K562 (cell line): ENCODE measurements around the gene MAP2K3. TPM values are rescaled to one million over a fixed set of nuclear protein-coding genes. Genes with fewer than 3 reads are reported as not detected.

Experiments
- ATAC-seq: fragments of 200-7000 bp; cut with Tn5 transposase; 3 replicates; pipeline ENCODE4 v1.9.1; 2020; ENCODE audit warnings: moderate library complexity
- BruUV-seq: library from RNA; stranded (reverse); fragments of 400-500 nt; replicated peaks from 2 replicates; lab custom pipeline; 2021; lab: Mats Ljungman, UMichigan
- CTCF ChIA-PET: fragments of 300-600 bp; formaldehyde crosslinking; extraction: SDS; loops from one replicate; lab custom pipeline; 2021; ENCODE audit warnings: low intra/inter-chr PET ratio; lab: Yijun Ruan, JAX
- POLR2A ChIA-PET: fragments of 300-600, 350-650 bp; sonication (Branson Sonifier 250); formaldehyde crosslinking; extraction: SDS; loops from one replicate; lab custom pipeline; 2021; ENCODE audit warnings: antibody characterized with exemption, inconsistent platforms; lab: Yijun Ruan, JAX
- DNase-seq, 4 experiments: peaks; one replicate each; pipeline versions ENCODE4 v3.0.0 to v3.0.0-alpha.2; 2011 to 2018; ENCODE audit warnings: low spot score in 3 of 4, mixed read lengths in 3 of 4; ENCODE audit errors: extremely low read depth in 1 of 4
- FAIRE-seq: peaks from 2 replicates; lab custom pipeline; 2011; peaks lifted over from hg19 to GRCh38; lab: Jason Lieb, UNC
- H2AFZ ChIP-seq: 2 replicates; pipeline ENCODE4 v1.6.0; 2011; ENCODE audit warnings: low read depth, low read length, control low read depth, inconsistent platforms
- H3K27ac ChIP-seq: fragments of 200-600 bp; 3 replicates; pipeline ENCODE4 v1.8.0; 2011; ENCODE audit warnings: low read depth, mild to moderate bottlenecking, control low read depth, inconsistent platforms, low read length, moderate library complexity, mixed read lengths; ENCODE audit errors: extremely low read depth
- H3K27me3 ChIP-seq, 2 experiments: fragments of 300-600 bp in 1 of 2; 2 replicates in 1 of 2; 3 replicates in 1 of 2; pipeline versions ENCODE4 v1.6.0 to v1.8.0; 2011; ENCODE audit warnings: inconsistent platforms in 2 of 2, low read length in 2 of 2, mild to moderate bottlenecking in 1 of 2, mixed read lengths in 1 of 2, moderate library complexity in 1 of 2; ENCODE audit not compliant: control insufficient read depth in 2 of 2, insufficient read depth in 2 of 2
- H3K36me3 ChIP-seq: fragments of 300-600 bp; 3 replicates; pipeline ENCODE4 v1.8.0; 2011; ENCODE audit warnings: mild to moderate bottlenecking, low read length, inconsistent platforms; ENCODE audit not compliant: control insufficient read depth, insufficient read depth
- H3K4me1 ChIP-seq, 2 experiments: fragments of 200-600 bp in 1 of 2; replicated peaks in 1 of 2; 2 replicates in 1 of 2; 3 replicates in 1 of 2; pipeline versions ENCODE4 v1.5.1 to v1.8.0; 2011; ENCODE audit warnings: inconsistent platforms in 2 of 2, low read length in 2 of 2, mild to moderate bottlenecking in 1 of 2, mixed read lengths in 1 of 2, moderate library complexity in 1 of 2; ENCODE audit not compliant: control insufficient read depth in 2 of 2, insufficient read depth in 2 of 2
- H3K4me2 ChIP-seq: 2 replicates; pipeline ENCODE4 v1.6.1; 2011; ENCODE audit warnings: low read length, control low read depth, inconsistent platforms, mixed read lengths; ENCODE audit not compliant: insufficient read depth
- H3K4me3 ChIP-seq: fragments of 200-600 bp; sonication (generic), shearing (Covaris generic); 2 replicates; pipeline ENCODE4 v1.5.1; 2016; ENCODE audit warnings: control low read depth, inconsistent platforms
- H3K79me2 ChIP-seq: fragments of 200-600 bp; 3 replicates; pipeline ENCODE4 v1.8.0; 2011; ENCODE audit warnings: low read length, inconsistent platforms; ENCODE audit not compliant: control insufficient read depth, insufficient read depth
- H3K9ac ChIP-seq, 2 experiments: 2 replicates each; pipeline versions ENCODE4 v1.6.0 to v1.6.1; 2011; ENCODE audit warnings: low read depth in 2 of 2, low read length in 2 of 2, control low read depth in 1 of 2, inconsistent platforms in 1 of 2, mild to moderate bottlenecking in 1 of 2, mixed read lengths in 1 of 2; ENCODE audit not compliant: insufficient read depth in 1 of 2
- H3K9me1 ChIP-seq: one replicate; pipeline ENCODE4 v1.6.0; 2011; ENCODE audit warnings: inconsistent platforms, mild to moderate bottlenecking, low read length, moderate library complexity; ENCODE audit not compliant: control insufficient read depth, insufficient read depth
- H3K9me3 ChIP-seq: replicated peaks from 2 replicates; pipeline ENCODE4 v1.5.1; 2011; ENCODE audit warnings: low read depth, low read length, inconsistent platforms; ENCODE audit not compliant: control insufficient read depth, insufficient read depth
- H4K20me1 ChIP-seq: replicated peaks from 2 replicates; pipeline ENCODE4 v1.6.1; 2011; ENCODE audit warnings: low read length, inconsistent platforms, mixed read lengths; ENCODE audit not compliant: control insufficient read depth, insufficient read depth
- ETV6 ChIP-seq, 3 experiments: fragments of 150-350 bp in 1 of 3; sonication (generic) in 1 of 3; formaldehyde crosslinking in 1 of 3; IDR thresholded peaks; 2 replicates each; pipeline versions ENCODE4 v1.6.1 to v1.8.0; 2014 to 2022; ENCODE audit warnings: borderline replicate concordance in 2 of 3, low read depth in 2 of 3, antibody characterized with exemption in 1 of 3, low read length in 1 of 3, mild to moderate bottlenecking in 1 of 3, missing genetic modification reagents in 1 of 3
- LCOR ChIP-seq: sonication (generic); formaldehyde crosslinking; IDR thresholded peaks from 2 replicates; pipeline ENCODE4 v1.8.0; 2022; ENCODE audit warnings: mild to moderate bottlenecking, missing genetic modification reagents
- MAFK ChIP-seq: IDR thresholded peaks from 2 replicates; pipeline ENCODE4 v1.6.1; 2011; ENCODE audit warnings: low read length, improper control_type of control experiment
- YBX1 ChIP-seq: fragments of 450-650 bp; IDR thresholded peaks from 2 replicates; pipeline ENCODE4 v1.7.1; 2016; ENCODE audit warnings: mild to moderate bottlenecking
- ZFP91 ChIP-seq: sonication (generic); formaldehyde crosslinking; IDR thresholded peaks from 2 replicates; pipeline ENCODE4 v1.8.0; 2022; ENCODE audit warnings: mild to moderate bottlenecking, missing genetic modification reagents
- ZNF143 ChIP-seq: sonication (generic); formaldehyde crosslinking; IDR thresholded peaks from 2 replicates; pipeline ENCODE4 v1.9.0; 2022; ENCODE audit warnings: mild to moderate bottlenecking, missing genetic modification reagents
- WGBS: fragments of 100-300 bp; shearing (Covaris generic); methylation state at CpG from one replicate; pipeline ENCODE4 v1.1.6; 2016; ENCODE audit warnings: low coverage, mixed read lengths; ENCODE audit not compliant: insufficient coverage; ENCODE audit errors: missing lambda C conversion rate; 5-methylcytosine and 5-hydroxymethylcytosine counted together
- in situ Hi-C: fragments of 300-500 bp; cut with MboI; formaldehyde crosslinking; loops from 4 replicates; pipeline ENCODE4 v1.15.0; 2018; ENCODE audit warnings: inconsistent platforms, mixed read lengths
- intact Hi-C: fragments of 100-400 bp; cut with micrococcal nuclease; formaldehyde crosslinking; loops from 2 replicates; pipeline ENCODE4 v1.14.2; 2022
- polyA plus RNA-seq, 8 experiments: library from polyadenylated mRNA; depleted of rRNA in 4 of 8; stranded (reverse) in 5 of 8; unstranded in 3 of 8; fragments of >200 nt; fragmentation: Nextera tagmentation in 2 of 8; fragmentation: Illumina TruSeq in 1 of 8; extraction: Ambion mirVana in 2 of 8; extraction: Trizol in 1 of 8; gene quantifications; 2 replicates each; pipeline versions ENCODE4 v1.2.1 to v1.2.3, GENCODE V29; 2011 to 2014; ENCODE audit warnings: inconsistent platforms in 1 of 8, missing spikeins in 1 of 8
- total RNA-seq, 7 experiments: library from RNA; depleted of rRNA in 6 of 7; stranded (reverse); fragments of >200 nt in 6 of 7; fragmentation: Illumina TruSeq in 2 of 7; extraction: Trizol in 2 of 7; gene quantifications; 2 replicates each; pipeline versions ENCODE4 v1.2.1 to v1.2.3, GENCODE V29; 2011 to 2021; ENCODE audit warnings: low replicate concordance in 1 of 7

Gene MAP2K3
- total and polyA plus RNA-seq, 9 of the 15 experiments (the other 6 are each of a cell fraction or from before 2014, with no cell fraction given) = 0.18 to 14.8 (median 3.5) TPM

GRCh38 chr17:21356537-21357127 is 72.1 kb downstream of the MAP2K3 start:
- no peaks in the 10 kb centered on the region for H3K9me1 ChIP-seq
- H4K20me1 ChIP-seq = no peaks in the 10 kb centered on the region
- TF ChIP-seq LCOR (CRISPR knock-in tag) = no peak
- no peak for TF ChIP-seq ZNF143
- TF ChIP-seq YBX1 = no peak
- TF ChIP-seq ZFP91 (CRISPR knock-in tag) = no peak
- no peak for TF ChIP-seq ETV6 (IDR thresholded peaks at IDR 0.05; ENCODE audit: borderline replicate concordance in 1 of 2, low read depth in 2 of 2, low read length in 1 of 2)
- no peak for TF ChIP-seq ETV6 (CRISPR knock-in tag; IDR thresholded peaks at IDR 0.05; ENCODE audit: borderline replicate concordance)
- TF ChIP-seq MAFK = no peak
- ATAC-seq = no peak
- intact Hi-C loops = no loop called here
- no peak for FAIRE-seq
- no peaks in the 10 kb centered on the region for H3K9me3 ChIP-seq
- H3K9ac ChIP-seq = no peak overlapping the region
- CTCF ChIA-PET = no interaction called here
- no peak overlapping the region for H3K4me2 ChIP-seq
- POLR2A ChIA-PET = no interaction called here
- in situ Hi-C loops = no loop called here
- H3K79me2 ChIP-seq = no peaks in the 10 kb centered on the region
- BruUV-seq = no TSS peak
- H3K27ac ChIP-seq = no peak overlapping the region
- H2AFZ ChIP-seq = no peak overlapping the region
- H3K36me3 ChIP-seq = no peaks in the 10 kb centered on the region
- no peak overlapping the region for H3K4me3 ChIP-seq
- H3K27me3 ChIP-seq = peaks cover 5 to 36% of the 10 kb centered on the region in 2 experiments; a peak in 4 of 5 replicates
- WGBS = 0% methylated on average over 2 of the region's 2 CpGs
- H3K4me1 ChIP-seq = no peaks in the 10 kb centered on the region; a peak in 1 of 5 replicates
- no peak for DNase-seq
